ENCODE results near the gene RAB25.
A peak's percentile ranks its signal among the peaks of the same experiment; 100 is the strongest.
"Not testable (repeated sequence)": the region's sequence is repeated elsewhere in the genome, so short reads cannot be mapped to it uniquely, and the experiment has no call there.

The RAB25 gene

DNA sequence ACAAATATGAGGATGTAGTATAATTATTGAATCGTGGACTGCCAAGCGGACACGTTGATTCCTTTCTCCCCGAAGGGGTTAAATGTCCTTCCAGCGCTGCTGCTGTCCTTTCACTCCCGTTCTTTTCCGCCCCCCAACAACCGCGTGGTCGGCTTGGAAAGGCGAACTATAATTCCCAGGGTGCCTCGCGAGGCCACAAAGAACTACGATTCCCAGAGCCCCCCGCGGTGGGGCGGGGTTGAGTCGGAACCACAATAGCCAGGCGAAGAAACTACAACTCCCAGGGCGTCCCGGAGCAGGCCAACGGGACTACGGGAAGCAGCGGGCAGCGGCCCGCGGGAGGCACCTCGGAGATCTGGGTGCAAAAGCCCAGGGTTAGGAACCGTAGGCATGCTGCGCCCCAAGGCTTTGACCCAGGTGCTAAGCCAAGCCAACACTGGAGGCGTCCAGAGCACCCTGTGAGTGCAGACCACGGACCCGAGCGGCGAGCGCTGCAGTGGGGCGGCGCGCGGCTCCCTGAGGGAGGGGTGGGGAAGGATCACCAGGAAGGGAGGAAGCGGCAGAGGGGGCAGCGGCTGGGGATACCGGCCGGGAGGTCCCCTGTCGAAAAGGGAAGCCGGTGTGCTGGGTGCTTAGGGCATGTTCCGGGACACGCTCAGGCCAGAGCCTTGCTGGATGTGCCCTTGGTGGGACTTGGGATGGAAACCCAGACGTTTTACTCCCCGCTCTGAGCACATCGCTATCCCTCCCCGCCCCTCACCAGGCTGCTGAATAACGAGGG lies 6.3 kb upstream of the RAB25 start, which contains the start of gene LAMTOR2:
TSS of gene LAMTOR2 (plus strand) at position 283 of the 781 bp plus-strand sequence. CDS start at position 391, 108 bp downstream.
- DNase-seq (ENCODE audit: low spot score) = peak; percentile 98

DNA sequence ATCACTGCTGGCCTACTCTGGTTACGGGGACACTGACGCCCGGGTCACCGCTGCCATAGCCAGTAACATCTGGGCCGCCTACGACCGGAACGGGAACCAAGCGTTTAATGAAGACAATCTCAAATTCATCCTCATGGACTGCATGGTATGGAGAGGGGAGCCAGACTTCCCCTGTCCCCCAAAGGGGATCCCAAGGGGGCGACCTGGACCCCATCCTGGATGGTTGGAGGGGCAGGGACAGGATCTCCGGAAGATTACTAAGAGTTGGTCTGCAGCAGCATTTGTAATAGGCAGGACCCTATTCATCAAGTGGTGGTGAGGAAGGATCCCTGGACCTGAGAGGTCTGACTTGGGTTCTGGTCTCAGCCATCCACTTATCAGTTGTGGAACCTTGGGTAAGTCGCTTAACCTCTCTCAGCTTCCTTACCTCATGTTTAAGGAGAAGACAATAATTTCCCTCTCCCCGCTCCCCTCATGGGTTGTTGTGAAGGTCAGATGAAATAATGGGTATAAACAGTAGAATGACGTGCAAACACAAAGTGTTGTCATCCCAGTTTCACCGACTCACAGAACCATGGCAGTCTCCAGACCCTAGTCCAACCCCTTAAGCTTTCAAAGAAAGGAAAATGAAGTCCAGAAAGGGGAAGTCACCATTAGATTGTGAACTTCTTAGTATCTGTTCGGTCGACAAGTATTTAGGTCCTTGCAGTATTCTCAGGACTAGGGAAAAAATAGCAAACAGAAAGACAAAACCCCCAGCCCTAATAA lies 5.5 kb upstream of the RAB25 start:
- DNase-seq (ENCODE audit: low spot score) = peak; percentile 37

DNA sequence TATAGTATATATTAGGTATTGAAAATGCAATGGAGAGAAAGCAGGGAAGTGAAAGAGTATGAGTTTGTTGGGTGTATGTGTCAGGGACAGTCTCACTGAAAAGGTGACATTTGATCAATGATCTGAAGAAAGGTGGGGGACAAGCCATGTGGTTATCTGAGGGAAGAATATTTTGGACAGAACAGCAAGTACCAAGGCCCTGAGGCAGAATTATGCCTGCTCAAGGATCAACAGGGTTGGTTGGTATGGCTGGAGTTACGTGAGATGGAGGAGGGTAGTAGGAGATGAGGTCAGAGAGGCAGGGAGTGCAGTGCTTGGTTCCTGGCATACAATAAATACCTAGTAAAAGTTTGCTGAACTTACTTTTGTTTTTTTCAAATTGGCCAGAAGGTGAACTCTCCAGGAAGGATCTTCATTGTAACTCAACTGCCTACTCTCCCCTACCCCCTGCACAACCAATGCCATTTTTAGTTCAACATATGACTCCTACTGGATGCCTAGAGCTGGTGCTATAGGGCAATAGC lies 4.6 kb upstream of the RAB25 start:
- no peak for DNase-seq (ENCODE audit: low spot score)

DNA sequence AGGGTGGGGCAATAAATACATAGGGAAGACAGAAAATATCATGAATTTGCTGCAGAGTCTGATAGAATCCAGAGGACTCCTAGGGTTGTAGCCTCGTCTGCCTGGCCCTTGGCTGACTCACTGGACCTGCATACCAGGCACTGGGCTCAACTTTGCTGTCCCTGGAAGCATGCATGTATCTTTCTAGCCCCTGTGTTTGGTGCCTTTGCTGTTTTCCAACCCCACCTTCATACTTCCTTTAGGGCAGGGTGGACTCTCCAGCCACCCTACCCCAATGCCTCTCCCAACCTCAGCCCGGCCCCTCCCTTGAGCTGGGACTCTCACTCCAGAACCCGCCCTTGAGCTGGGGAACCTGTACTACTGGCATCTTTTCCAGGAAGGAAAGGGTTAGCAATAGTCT lies 1.2 kb downstream of the RAB25 start:
- no peak for DNase-seq (ENCODE audit: low spot score)

DNA sequence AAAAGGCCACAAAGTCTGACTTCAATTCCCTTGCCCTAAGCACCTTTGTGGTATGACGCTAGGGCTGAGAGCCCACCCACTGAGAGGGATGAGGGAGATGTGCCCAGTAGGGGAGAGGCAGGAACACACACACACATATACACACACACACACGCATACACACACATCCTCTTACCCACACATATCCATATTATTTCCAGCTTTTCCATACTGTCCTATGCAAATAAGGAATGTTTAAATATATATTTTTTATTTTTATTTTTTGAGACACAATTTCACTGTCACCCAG lies 3.0 kb downstream of the RAB25 start:
- no peak for DNase-seq (ENCODE audit: low spot score)

DNA sequence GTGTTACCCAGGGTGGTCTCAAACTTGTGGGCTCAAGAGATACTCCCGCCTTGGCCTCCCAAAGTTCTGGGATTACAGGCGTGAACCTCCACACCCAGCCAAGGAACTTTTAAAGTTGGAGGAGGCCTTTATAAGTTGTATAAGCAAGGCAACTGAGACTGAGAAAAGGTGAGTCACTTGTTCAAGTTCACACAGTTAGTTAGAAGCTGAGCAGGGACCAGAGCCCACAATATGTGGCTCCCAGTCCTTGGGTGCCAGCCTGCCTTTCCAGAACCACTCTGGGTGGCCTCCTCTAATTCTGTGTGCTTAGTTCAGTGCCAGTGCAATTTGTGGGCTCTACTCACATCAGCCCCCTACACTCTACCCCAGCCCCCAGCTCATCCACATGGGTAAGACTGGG lies 3.7 kb downstream of the RAB25 start:
- no peak for DNase-seq (ENCODE audit: low spot score)

DNA sequence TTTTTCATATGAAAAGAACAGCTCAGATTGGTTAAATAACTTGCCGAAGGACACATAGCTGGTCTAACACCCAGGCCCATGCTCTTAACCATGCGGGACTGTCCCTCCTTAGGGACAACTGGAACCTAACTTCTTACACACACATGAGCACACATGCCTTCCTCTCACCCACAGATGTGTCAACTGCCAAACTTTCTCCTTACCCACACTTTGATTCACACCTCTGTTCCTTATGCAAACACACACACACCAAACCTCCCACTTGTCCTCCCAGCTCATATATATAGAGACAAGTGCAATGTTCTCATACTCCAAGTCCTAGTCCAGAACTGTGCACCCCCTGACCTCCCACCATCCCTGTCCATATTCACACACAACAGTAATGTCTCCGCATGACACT lies 4.3 kb downstream of the RAB25 start:
- DNase-seq (ENCODE audit: low spot score) = no peak

DNA sequence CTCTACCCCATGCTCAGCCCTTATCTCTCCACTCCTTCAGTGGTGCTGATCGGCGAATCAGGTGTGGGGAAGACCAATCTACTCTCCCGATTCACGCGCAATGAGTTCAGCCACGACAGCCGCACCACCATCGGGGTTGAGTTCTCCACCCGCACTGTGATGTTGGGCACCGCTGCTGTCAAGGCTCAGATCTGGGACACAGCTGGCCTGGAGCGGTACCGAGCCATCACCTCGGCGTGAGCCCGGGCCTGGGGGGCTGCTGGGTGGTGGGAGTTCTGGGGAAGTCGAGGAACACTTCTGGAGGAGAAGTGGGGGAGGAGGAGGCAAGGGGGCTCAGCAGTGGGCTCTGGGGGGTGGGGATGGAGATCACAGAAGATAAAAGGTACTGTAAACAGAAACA lies 4.9 kb downstream of the RAB25 start:
- DNase-seq (ENCODE audit: low spot score) = no peak

DNA sequence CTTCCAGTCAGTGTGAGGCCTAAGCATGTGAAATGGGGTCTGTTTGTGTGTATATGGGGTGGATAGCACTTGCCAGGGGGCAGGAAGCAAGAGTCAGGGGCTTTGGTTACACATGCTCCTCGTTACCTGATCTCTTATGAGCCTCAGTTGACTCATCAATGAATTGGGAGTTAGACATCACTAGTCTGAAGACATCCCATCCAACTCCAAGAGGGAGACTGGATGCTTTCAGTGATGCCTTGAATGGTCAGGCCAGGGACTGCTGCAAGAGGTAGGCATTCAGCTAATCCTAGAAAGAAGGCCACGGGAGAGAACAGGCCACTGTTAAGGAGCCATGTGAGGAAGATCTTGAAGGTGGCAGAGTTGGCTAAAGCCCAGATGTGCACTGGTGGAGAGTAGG lies 6.3 kb downstream of the RAB25 start:
- no peak for DNase-seq (ENCODE audit: low spot score)

DNA sequence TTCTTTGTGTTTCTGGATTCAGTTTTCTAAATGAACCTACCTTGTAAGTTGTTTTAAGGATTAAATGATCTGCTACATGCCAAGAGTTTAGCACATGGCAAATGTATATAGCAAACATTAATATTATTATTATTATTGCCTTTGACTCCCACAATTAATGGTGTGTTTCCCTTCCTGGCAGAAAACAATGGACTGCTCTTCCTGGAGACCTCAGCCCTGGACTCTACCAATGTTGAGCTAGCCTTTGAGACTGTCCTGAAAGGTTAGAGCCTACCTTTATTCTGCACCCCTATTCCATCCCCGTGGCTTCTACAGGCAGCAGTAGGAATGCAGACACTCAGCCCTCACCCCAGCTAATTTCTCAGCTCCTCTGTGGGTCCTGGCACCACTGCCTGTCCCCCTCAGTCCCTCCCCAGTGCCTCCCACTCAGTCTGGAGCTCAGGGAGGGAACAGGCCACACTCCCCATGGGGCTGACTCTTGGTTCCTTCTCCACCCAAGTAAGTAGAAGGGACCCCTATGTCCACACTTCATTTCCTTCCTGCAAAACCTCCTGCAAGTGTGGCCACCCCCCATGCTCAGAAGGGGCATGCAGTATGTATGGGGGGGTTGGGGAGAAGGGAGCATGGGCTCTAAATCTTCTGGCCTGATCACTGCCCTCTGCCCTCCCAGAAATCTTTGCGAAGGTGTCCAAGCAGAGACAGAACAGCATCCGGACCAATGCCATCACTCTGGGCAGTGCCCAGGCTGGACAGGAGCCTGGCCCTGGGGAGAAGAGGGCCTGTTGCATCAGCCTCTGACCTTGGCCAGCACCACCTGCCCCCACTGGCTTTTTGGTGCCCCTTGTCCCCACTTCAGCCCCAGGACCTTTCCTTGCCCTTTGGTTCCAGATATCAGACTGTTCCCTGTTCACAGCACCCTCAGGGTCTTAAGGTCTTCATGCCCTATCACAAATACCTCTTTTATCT lies 8.8 kb downstream of the RAB25 start:
- no peak for DNase-seq (ENCODE audit: low spot score)

DNA sequence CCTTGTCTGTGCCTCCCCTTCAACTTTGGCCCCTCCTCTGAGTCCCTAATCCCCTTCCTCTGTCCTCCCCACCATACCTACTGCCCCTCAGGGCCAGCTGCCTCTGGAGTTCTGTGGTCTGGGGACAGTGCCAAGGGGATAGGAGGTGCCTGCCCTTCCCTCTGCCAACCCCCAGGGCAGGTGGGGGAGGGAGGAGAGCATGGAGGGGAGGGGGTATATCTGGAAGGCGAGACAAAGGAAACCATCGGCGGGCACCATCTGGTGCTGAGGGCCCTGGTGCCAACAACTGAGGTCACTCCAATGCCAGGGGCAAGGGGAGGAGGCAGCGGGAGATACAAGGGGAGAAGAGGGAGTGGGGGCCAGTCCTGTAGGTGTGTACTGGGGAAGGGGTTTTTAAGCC lies 9.6 kb downstream of the RAB25 start:
- DNase-seq (ENCODE audit: low spot score) = no peak

DNA sequence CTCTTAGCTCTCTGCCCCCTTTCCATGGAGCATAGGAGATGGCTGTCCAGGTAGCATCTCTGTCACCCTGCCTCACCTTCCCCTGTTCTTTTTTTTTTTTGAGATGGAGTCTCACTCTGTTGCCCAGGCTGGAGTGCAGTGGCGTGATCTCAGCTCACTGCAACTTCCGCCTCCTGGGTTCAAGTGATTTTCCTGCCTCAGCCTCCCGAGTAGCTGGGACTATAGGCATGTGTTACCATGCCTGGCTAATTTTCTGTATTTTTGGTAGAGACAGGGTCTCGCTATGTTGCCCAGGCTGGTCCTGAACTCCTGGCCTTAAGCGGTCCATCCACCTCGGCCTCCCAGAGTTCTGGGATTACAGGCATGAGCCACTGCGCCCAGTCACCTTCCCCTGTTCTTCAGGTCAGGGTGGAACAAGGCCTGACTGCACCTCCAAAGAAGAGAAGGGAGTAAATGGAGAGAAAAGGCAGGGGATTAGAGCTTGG lies 10.4 kb downstream of the RAB25 start:
- not testable (repeated sequence) for DNase-seq (ENCODE audit: low spot score)

DNA sequence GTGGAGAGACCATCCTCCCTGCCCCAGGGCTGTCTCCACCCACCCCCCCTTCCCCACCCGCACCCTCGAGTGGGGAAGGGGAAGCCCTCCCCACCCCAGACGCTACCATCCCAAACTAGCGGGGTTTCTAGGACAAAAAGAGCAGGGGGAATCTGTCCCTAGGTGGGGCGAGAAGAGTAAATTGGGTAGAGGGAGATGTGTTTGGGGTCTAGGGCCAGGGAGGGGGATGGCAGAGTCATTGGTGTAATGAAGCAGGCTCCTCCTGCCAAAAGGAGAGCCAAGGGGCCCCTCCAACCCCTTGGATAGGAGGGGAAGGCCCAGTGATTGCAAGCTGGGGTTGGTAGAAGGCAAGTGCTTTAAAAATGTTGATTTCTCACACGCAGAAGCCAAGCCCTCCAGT lies 11.3 kb downstream of the RAB25 start:
- no peak for DNase-seq (ENCODE audit: low spot score)

DNA sequence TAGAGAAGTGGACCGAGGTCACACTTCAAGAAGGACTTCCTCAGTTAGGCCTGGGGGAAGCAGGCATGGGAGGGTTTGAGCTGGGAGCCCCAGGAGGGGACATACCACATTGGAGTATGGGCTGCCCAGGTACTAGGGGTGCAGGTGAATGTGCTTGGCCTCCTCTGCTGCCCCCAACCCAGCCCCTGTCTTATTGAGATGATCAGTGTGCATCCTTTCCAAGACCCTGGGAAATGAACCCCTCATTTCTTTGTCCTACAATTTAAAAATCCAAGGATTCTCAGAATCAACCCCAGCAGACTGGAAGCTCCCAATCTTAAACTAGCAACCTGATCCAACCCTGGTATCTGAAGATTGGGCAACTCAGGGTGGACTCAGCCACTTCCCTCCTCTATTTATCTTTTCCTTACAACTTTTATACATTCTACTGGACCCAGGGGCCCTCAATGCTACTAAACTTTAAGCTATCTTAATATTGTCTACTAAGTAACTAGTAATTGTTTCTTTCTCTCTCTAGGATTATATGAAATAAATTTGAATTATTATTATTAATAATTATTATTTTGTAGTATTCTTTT lies 12.2 kb downstream of the RAB25 start:
- DNase-seq (ENCODE audit: low spot score) = no peak

DNA sequence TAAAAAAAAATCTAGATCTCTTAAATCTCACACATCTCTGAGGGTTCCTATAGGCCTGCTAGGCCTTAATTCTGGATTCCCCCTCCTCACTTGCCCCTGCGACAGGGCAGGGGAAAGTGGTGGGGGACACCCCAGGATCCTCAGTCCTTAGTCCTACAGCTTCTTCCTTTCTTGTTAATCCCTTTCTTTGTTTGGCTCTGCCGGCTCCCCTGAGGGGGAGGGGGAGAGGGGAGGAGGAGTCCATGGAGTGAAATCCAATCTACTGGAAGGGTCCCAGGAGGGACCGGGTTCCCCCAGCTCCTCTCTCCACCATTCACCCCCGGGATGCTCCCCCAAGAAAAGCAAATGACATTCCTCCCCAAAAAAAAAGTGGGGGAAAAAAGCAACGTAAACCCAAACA lies 12.8 kb downstream of the RAB25 start:
- no peak for DNase-seq (ENCODE audit: low spot score)

DNA sequence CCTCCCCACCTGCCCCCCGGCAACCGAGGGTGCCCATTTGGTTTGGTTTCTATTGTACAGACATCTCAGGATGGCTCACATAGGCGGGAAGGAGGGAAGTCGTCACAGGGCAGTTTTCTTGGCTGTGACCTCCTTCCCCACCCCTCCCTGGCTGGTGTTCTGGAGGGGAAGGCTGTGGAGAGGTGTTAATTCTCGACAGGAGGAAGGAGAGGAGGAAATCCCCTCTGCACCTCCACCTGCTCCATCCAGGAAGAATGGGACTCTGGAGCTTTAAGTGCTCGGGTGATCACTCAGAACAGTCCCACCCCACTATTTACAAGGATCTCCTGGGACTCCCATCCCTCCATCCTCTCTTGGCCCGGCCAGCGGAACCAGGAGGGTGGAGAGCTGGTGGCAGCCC lies 13.7 kb downstream of the RAB25 start:
- DNase-seq (ENCODE audit: low spot score) = no peak

DNA sequence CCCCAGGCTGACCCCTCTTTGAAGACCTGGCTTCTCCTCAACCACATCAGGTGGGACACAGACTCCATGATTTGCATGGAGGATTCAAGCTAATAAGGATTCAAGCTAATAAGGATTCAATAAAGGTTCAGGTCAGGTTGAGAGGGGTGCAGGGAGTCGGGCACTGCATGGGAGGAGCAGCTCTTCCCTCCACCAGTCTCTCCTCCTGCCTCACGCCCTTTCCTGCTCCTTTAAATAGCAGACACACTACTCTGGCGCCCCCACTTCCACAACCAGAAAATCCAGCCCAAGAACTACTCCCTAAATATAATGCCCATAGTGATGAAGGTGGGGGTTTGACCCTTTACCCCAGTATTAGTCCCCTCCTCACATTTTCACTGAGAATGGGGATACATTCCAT lies 14.2 kb downstream of the RAB25 start:
- DNase-seq (ENCODE audit: low spot score) = no peak

DNA sequence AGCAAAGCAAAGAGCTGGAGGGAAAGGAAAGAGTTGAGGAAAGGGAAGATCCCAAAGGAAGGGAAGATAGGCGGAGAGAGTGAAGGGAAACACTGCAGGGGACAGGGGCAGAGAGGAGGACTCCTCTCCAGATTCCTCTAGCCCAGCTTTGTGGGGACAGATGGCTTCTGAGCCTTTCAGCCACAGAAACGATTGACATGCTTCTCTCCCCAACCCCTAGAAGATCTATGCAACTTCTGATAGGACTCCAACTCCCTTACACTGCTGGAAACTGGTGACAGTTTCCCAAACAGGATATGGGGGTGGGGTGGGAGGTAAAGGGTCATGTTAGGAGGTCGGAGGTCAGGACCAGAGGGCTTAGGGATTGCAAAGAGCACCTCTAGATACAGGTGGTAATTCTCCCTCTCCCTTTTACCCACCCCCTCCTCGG lies 14.8 kb downstream of the RAB25 start:
- DNase-seq (ENCODE audit: low spot score) = no peak

DNA sequence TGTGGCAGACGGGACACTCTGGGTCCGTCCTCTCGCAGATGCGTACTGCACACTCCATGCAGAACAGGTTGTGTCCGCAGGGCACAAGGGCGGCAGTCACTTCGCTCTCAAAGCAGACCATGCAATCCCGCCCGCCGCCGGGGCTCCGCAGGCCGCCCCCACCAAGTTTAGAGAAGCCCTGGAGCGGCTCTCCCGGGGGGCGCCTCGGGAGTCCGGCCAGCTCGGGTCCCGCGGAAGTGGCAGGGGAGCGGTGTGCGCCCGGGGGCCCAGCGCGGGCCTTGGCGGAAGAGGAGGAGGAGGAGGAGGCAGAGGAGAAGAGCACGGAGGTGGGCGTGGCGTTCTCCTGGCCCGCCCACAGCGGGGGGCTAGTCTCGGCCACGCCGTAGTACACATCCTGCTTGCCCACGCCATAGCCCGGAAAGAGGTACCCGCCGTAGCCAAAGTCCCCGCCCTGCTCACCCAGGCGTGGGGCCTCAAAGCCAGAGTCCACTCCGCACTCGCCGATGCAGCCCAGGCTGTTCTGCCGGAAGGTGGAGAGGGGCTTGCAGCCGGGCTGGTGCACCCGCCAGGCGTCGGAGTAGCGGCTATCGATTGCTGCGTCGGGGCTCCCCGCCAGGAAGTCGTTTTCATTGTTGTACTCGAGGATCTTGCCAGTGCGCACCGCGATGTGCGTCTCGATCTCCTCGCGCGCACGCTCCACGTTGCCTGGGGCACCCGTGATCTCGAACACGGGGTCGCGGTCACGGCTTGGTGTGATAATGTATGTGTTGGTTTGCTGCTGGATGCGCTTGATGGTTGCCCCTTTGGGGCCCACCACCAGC lies 15.9 kb downstream of the RAB25 start:
- DNase-seq (ENCODE audit: low spot score) = no peak

DNA sequence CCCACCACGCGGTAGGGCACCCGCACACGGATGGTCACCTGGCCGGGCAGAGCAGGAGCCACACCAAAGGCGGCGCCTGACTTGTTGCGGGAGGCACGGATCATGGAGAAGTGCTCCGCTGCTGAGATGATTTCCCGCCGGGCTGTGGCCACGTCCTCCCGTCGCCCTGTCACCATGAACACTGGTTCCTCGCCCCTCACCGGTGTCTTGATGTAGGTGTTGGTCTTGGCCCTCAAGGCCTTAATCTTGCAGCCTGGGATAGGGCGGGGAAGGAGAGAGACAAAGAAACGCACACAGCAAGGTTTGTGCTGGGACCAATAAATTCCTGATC lies 16.4 kb downstream of the RAB25 start:
- no peak for DNase-seq (ENCODE audit: low spot score)

DNA sequence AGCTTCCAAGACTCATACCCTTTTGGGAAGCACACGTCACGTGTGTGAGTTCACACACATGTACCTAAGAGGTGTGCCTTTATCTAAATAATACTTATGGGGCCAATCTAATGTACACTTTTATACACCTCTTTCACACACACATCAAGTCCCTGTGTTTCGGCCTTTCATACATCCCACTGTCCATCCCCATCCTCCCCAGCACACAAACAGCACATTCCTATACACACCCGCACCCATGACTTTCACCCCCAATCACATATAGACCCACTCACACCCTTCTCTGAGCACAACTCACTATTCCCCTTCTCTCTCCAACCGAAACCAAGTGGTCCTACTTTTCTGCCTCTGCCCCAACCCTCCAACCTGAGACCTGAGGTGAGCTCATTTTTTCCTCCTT lies 17.8 kb downstream of the RAB25 start:
- DNase-seq (ENCODE audit: low spot score) = no peak
